Duodenal mucosa (tissue), 2 donors: Measurements from ENCODE around the gene DOCK4.

ENCODE experiments used
- H3K27ac ChIP-seq: one replicate; pipeline ENCODE4 v1.7.0; 2013; ENCODE audit warnings: low read depth, low read length
- H3K27me3 ChIP-seq, 2 donors: one replicate each; pipeline ENCODE4 v1.7.0; 2013; ENCODE audit warnings: low read length in 2 of 2, control low read depth in 1 of 2; ENCODE audit not compliant: insufficient read depth in 2 of 2, control insufficient read depth in 1 of 2
- H3K36me3 ChIP-seq, 2 donors: one replicate each; pipeline ENCODE4 v1.7.0; 2013; ENCODE audit warnings: low read length in 2 of 2, control low read depth in 1 of 2; ENCODE audit not compliant: insufficient read depth in 2 of 2, control insufficient read depth in 1 of 2
- H3K4me1 ChIP-seq, 2 donors: one replicate each; pipeline ENCODE4 v1.7.0; 2013; ENCODE audit warnings: low read length in 2 of 2, control low read depth in 1 of 2; ENCODE audit not compliant: insufficient read depth in 2 of 2, control insufficient read depth in 1 of 2
- H3K4me3 ChIP-seq, 2 donors: one replicate each; pipeline ENCODE4 v1.7.0; 2013; ENCODE audit warnings: low read length in 2 of 2, low read depth in 1 of 2
- H3K9ac ChIP-seq, 2 donors: one replicate each; pipeline ENCODE4 v1.7.0; 2013; ENCODE audit warnings: low read length in 2 of 2, low read depth in 1 of 2
- H3K9me3 ChIP-seq, 2 donors: one replicate each; pipeline ENCODE4 v1.7.0; 2013; ENCODE audit warnings: low read length in 2 of 2, control low read depth in 1 of 2; ENCODE audit not compliant: control insufficient read depth in 1 of 2

The DOCK4 gene

GRCh38 chr7:112150823-112151641 lies 55.2 kb downstream of the DOCK4 start:
- Histone ChIP-seq H3K4me3 (no peak overlapping the region), H3K27ac (no peak overlapping the region), H3K36me3 (no peaks in the 10 kb centered on the region), H3K4me1 (no peaks in the 10 kb centered on the region), H3K9ac (no peak overlapping the region), H3K27me3 (no peaks in the 10 kb centered on the region), H3K9me3 (no peaks in the 10 kb centered on the region)

- Histone ChIP-seq H3K27me3 (no peaks in the 10 kb centered on the region), H3K4me1 (no peaks in the 10 kb centered on the region), H3K27ac (no peak overlapping the region), H3K36me3 (no peaks in the 10 kb centered on the region), H3K9me3 (no peaks in the 10 kb centered on the region), H3K4me3 (no peak overlapping the region), H3K9ac (no peak overlapping the region)
Measured at GRCh38 chr7:112149734-112150133, 56.5 kb downstream of the DOCK4 start.

- Histone ChIP-seq H3K9ac (no peak overlapping the region), H3K4me1 (peaks cover 0 to 2% of the 10 kb centered on the region in 2 donors), H3K4me3 (no peak overlapping the region)
Measured at GRCh38 chr7:112147793-112148361, 58.3 kb downstream of the DOCK4 start.

GRCh38 chr7:112145206-112145605 lies 61.0 kb downstream of the DOCK4 start:
- no peaks in the 10 kb centered on the region for H3K27me3 ChIP-seq
- no peak overlapping the region for H3K9ac ChIP-seq
- no peaks in the 10 kb centered on the region for H3K9me3 ChIP-seq
- peaks cover 0 to 2% of the 10 kb centered on the region in 2 donors for H3K4me1 ChIP-seq
- no peak overlapping the region for H3K27ac ChIP-seq
- no peaks in the 10 kb centered on the region for H3K36me3 ChIP-seq
- H3K4me3 ChIP-seq, result no peak overlapping the region

More at GRCh38 chr7:112147793-112148361, 58.3 kb downstream of the DOCK4 start:
- Histone ChIP-seq H3K36me3 (no peaks in the 10 kb centered on the region), H3K27me3 (no peaks in the 10 kb centered on the region), H3K27ac (no peak overlapping the region), H3K9me3 (no peaks in the 10 kb centered on the region)

- Histone ChIP-seq H3K36me3 (no peaks in the 10 kb centered on the region), H3K4me3 (no peak overlapping the region), H3K9ac (no peak overlapping the region), H3K9me3 (no peaks in the 10 kb centered on the region), H3K4me1 (peaks cover 0 to 2% of the 10 kb centered on the region in 2 donors), H3K27ac (no peak overlapping the region), H3K27me3 (no peaks in the 10 kb centered on the region)
Measured at GRCh38 chr7:112144284-112145059, 61.7 kb downstream of the DOCK4 start.

GRCh38 chr7:112143582-112143981 lies 62.6 kb downstream of the DOCK4 start:
- Histone ChIP-seq H3K4me3 (no peak overlapping the region), H3K4me1 (peaks cover 0 to 2% of the 10 kb centered on the region in 2 donors)

GRCh38 chr7:112143136-112143535 lies 63.1 kb downstream of the DOCK4 start:
- H3K4me1 ChIP-seq, result peaks cover 0 to 2% of the 10 kb centered on the region in 2 donors
- no peak overlapping the region for H3K27ac ChIP-seq
- no peak overlapping the region for H3K9ac ChIP-seq
- H3K4me3 ChIP-seq, result no peak overlapping the region
- H3K27me3 ChIP-seq, result no peaks in the 10 kb centered on the region
- H3K36me3 ChIP-seq, result no peaks in the 10 kb centered on the region
- no peaks in the 10 kb centered on the region for H3K9me3 ChIP-seq

More at GRCh38 chr7:112143582-112143981, 62.6 kb downstream of the DOCK4 start:
- no peaks in the 10 kb centered on the region for H3K36me3 ChIP-seq
- no peaks in the 10 kb centered on the region for H3K9me3 ChIP-seq
- no peak overlapping the region for H3K27ac ChIP-seq
- H3K27me3 ChIP-seq, result no peaks in the 10 kb centered on the region
- no peak overlapping the region for H3K9ac ChIP-seq

GRCh38 chr7:112140600-112140999 lies 65.6 kb downstream of the DOCK4 start:
- Histone ChIP-seq H3K27ac (no peak overlapping the region), H3K4me1 (peaks cover 7 to 24% of the 10 kb centered on the region in 2 donors)

GRCh38 chr7:112138938-112139337 lies 67.3 kb downstream of the DOCK4 start:
- Histone ChIP-seq H3K4me1 (peaks cover 8 to 24% of the 10 kb centered on the region in 2 donors), H3K4me3 (no peak overlapping the region), H3K9ac (no peak overlapping the region), H3K27me3 (no peaks in the 10 kb centered on the region), H3K36me3 (no peaks in the 10 kb centered on the region), H3K9me3 (no peaks in the 10 kb centered on the region), H3K27ac (no peak overlapping the region)

More at GRCh38 chr7:112140600-112140999, 65.6 kb downstream of the DOCK4 start:
- no peaks in the 10 kb centered on the region for H3K27me3 ChIP-seq
- H3K4me3 ChIP-seq, result no peak overlapping the region
- H3K9me3 ChIP-seq, result no peaks in the 10 kb centered on the region
- no peaks in the 10 kb centered on the region for H3K36me3 ChIP-seq
- no peak overlapping the region for H3K9ac ChIP-seq

GRCh38 chr7:112138325-112138852 lies 67.8 kb downstream of the DOCK4 start:
- H3K9ac ChIP-seq, result no peak overlapping the region
- H3K4me1 ChIP-seq, result peaks cover 8 to 27% of the 10 kb centered on the region in 2 donors
- no peaks in the 10 kb centered on the region for H3K9me3 ChIP-seq
- no peaks in the 10 kb centered on the region for H3K36me3 ChIP-seq
- H3K27ac ChIP-seq, result no peak overlapping the region
- H3K27me3 ChIP-seq, result no peaks in the 10 kb centered on the region
- no peak overlapping the region for H3K4me3 ChIP-seq
